Subcutaneous adipose tissue (tissue), 4 donors: Measurements from ENCODE around the gene MAST4. TPM values are rescaled to one million over a fixed set of nuclear protein-coding genes. Genes with fewer than 3 reads are reported as not detected.

Source experiments
- total RNA-seq, 4 donors: library from RNA; depleted of rRNA; stranded (reverse); fragments of >200 nt; gene quantifications; one replicate each; pipeline ENCODE4 v1.1.0, GENCODE V29; 2016
- TF ChIP-seq, protein P1 (sequence below): fragments of 450-650 bp; IDR thresholded peaks from one replicate; pipeline ENCODE4 v1.5.1; 2016; ENCODE audit warnings: low read depth, mild to moderate bottlenecking, control low read depth, antibody characterized with exemption, moderate library complexity

Gene MAST4
- total RNA-seq, 4 donors from 2014 or later, result 35.2 to 60.7 (median 52.9) TPM

DNA sequence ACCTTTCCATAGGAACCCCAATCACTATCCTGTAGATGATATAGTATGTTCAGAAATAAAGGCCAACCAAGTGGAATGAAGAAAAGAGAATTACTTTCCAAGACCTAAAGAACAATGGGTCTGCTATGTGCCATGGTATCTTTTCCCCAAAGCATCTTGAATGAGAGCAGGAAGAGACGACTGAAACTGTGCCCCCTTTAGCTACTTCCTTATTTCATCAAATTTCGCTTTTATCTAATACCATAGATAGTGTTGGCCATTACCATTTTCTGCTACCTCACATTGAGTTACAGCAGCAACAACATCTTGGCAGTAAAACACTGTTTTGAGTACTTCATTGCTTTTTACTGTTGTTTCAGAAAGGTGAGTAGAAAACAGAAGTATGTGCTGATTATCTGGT is 333.8 kb downstream of the MAST4 start:
- TF ChIP-seq, protein P1, sequence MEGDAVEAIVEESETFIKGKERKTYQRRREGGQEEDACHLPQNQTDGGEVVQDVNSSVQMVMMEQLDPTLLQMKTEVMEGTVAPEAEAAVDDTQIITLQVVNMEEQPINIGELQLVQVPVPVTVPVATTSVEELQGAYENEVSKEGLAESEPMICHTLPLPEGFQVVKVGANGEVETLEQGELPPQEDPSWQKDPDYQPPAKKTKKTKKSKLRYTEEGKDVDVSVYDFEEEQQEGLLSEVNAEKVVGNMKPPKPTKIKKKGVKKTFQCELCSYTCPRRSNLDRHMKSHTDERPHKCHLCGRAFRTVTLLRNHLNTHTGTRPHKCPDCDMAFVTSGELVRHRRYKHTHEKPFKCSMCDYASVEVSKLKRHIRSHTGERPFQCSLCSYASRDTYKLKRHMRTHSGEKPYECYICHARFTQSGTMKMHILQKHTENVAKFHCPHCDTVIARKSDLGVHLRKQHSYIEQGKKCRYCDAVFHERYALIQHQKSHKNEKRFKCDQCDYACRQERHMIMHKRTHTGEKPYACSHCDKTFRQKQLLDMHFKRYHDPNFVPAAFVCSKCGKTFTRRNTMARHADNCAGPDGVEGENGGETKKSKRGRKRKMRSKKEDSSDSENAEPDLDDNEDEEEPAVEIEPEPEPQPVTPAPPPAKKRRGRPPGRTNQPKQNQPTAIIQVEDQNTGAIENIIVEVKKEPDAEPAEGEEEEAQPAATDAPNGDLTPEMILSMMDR, result no peak

DNA sequence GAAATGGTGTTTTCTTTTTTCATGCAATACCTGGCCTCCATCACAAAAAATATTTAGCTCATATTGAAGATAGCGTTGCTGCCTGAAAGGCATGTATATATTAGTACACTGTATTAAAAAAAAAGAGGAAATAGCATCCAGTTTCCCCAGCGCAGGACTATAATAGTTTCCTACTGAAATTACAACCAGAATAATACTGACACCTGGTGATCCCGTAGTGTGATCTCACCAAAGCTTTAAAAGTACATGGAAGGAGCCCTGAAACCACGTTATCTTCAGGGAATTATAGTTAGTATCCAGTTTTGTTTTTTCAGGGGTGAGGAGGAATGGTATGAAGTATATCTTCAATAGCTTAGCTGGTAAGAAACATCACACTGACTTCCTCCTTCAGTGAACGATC is 335.5 kb downstream of the MAST4 start:
- TF ChIP-seq, protein P1, result no peak

DNA sequence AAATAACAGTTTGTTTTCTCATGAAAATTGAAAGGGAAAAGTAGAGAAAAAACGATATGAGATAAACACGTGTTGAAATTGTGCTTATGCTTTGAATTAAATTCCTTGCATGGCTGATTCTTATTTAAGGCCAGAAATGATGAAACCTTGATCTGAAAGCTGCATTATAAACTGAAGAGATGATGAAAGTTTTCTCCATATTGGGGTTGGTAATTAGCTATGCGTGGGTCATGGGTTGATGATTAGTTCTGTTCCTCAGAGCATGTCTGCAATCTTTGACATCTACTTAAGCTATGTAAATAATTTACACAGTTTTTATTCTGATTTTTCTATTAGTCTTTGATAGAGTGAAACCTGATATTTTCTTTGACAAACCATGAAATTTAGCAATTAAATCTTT is 336.3 kb downstream of the MAST4 start:
- TF ChIP-seq, protein P1, result no peak

DNA sequence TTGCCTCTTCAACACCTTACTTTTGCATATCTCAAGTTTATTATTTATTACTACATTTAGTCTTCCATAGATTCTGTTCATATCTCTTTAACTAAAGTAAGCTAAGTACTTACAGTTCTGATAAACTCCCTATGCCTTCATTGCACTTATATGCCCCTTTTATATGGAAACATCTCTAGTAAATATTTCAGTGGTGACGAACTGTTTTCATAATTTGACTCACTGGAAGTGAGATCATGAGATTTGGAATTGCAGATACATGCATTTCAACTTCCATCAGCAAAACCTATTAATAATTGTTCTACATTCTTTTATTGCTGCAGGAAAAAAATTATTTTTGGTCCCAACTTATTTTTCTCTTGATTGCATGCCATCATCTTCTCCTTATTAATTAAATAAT is 336.9 kb downstream of the MAST4 start:
- TF ChIP-seq, protein P1, result no peak

DNA sequence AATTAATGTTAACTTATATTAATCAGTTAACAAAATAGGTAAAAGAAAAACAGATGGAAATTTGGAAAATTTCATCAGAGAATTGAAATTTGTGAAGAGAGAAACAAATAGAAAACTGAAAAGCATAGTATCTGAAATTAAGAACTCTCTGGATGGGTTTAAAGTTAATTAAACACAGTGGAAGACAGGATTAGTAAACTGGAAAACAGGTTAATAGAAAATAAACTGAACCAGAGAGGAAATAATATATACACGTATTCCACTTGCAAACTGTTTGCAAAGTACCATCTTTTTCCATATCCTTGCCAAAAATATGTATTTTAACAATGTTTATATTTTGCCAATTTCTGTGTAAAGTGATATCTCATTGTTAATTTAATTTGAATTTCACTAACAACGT is 342.9 kb downstream of the MAST4 start:
- TF ChIP-seq, protein P1, result no peak

GRCh38 chr5:66945389-66946349 is 349.5 kb downstream of the MAST4 start:
- TF ChIP-seq, protein P1, result no peak

DNA sequence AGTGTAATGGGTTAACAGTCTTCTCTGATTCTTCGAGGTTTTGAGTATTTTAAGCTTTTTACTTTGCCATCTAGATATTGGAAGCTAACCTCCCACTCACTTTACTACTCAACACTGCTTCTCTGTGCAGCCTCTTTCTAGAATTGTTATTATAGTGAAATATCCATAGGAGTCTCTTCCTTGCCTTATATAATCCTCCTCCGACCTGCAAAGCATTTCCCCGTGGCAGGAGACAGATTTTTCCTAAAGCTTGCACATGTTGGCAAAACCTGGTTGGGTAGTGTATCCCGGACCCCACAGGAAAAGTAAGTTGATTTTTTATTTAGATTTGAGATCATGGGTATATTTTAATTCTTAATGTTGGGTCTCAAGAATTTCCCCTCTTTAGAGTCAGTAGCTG is 351.3 kb downstream of the MAST4 start:
- TF ChIP-seq, protein P1, result no peak
